ENCODE measurements around the gene SARDH. TPM values are rescaled to one million over a fixed set of nuclear protein-coding genes. Genes with fewer than 3 reads are reported as not detected.

Gene SARDH
- polyA plus RNA-seq, 1 donor from 2014 or later, result not detected

DNA sequence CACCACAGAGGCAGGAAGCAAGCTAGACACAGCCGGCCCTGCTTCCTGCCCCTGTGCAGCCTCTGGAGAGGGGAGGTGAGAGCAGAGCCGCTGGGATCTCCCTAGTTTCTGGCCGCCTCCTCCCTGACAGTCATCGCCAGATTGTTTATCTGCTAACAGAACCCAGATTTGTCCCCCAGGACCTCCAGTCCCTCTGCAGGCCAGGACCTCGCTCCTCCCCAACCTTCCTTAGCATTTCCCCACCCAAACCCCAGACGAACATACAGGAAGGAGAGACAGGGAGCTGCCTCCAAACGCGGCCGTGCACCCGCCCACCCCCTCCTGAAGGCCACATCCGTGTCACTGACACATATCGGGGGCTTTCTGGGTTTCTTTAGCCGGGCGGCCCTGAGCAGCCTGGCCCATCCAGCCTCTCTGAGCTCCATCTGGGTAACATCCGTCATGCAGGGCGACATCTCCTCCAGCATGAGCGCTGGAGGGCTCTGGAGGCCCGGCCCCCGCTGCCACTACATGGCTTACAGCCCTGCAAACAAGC, 54.5 kb downstream of the SARDH start:
- H2AFZ ChIP-seq (ENCODE audit: low read depth, low read length), result no peak overlapping the region
- H3K9ac ChIP-seq (ENCODE audit: low read length), result no peak overlapping the region

DNA sequence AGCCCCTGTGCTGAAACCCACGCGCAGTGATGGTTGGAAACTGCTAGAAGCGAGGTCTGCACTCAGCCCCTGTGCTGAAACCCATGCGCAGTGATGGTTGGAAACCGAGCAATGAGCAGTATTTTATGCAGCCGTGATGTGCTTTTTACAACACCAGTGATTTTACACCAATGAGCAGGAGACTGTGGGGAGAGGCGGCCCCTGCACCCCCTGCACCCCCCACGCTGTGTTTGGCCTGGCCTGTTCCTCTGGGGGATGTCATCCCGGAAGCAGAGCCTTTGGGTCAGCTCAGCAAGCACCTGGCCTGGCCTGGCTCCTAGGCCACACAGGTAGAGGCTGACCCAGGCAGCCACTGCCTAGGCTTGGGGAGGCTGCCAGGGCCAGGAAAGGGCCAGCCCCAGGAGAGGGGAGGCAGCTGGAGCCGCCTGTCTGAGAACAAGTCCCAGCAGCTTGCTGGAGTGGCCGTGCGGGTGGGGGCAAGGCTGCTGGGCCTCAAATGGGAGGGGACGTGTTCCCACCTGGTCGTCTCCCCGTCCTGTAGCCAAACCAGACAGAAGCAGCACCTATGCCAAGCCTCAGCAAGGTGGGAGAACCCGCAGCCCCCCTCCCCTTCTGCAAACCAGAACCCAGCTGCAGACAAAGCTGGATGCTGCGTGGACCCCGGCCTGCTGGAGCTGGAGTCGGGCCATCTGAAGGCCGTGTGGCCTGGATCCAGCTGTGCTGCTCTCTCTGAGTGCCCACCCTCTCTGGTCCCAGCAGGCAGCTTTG, 55.1 kb downstream of the SARDH start:
- TF ChIP-seq, protein P1, sequence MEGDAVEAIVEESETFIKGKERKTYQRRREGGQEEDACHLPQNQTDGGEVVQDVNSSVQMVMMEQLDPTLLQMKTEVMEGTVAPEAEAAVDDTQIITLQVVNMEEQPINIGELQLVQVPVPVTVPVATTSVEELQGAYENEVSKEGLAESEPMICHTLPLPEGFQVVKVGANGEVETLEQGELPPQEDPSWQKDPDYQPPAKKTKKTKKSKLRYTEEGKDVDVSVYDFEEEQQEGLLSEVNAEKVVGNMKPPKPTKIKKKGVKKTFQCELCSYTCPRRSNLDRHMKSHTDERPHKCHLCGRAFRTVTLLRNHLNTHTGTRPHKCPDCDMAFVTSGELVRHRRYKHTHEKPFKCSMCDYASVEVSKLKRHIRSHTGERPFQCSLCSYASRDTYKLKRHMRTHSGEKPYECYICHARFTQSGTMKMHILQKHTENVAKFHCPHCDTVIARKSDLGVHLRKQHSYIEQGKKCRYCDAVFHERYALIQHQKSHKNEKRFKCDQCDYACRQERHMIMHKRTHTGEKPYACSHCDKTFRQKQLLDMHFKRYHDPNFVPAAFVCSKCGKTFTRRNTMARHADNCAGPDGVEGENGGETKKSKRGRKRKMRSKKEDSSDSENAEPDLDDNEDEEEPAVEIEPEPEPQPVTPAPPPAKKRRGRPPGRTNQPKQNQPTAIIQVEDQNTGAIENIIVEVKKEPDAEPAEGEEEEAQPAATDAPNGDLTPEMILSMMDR (IDR thresholded peaks at IDR 0.05; ENCODE audit: poor library complexity, severe bottlenecking), result no peak
- TF ChIP-seq MXI1 (conservative IDR thresholded peaks at IDR 0.05; ENCODE audit: poor library complexity, severe bottlenecking) (no peak), EP300 (conservative IDR thresholded peaks at IDR 0.05; ENCODE audit: poor library complexity, severe bottlenecking) (no peak), SMC3 (conservative IDR thresholded peaks at IDR 0.05; ENCODE audit: poor library complexity) (no peak), POLR2AphosphoS5 (IDR thresholded peaks at IDR 0.05) (no peak)
- TF ChIP-seq, protein P2, sequence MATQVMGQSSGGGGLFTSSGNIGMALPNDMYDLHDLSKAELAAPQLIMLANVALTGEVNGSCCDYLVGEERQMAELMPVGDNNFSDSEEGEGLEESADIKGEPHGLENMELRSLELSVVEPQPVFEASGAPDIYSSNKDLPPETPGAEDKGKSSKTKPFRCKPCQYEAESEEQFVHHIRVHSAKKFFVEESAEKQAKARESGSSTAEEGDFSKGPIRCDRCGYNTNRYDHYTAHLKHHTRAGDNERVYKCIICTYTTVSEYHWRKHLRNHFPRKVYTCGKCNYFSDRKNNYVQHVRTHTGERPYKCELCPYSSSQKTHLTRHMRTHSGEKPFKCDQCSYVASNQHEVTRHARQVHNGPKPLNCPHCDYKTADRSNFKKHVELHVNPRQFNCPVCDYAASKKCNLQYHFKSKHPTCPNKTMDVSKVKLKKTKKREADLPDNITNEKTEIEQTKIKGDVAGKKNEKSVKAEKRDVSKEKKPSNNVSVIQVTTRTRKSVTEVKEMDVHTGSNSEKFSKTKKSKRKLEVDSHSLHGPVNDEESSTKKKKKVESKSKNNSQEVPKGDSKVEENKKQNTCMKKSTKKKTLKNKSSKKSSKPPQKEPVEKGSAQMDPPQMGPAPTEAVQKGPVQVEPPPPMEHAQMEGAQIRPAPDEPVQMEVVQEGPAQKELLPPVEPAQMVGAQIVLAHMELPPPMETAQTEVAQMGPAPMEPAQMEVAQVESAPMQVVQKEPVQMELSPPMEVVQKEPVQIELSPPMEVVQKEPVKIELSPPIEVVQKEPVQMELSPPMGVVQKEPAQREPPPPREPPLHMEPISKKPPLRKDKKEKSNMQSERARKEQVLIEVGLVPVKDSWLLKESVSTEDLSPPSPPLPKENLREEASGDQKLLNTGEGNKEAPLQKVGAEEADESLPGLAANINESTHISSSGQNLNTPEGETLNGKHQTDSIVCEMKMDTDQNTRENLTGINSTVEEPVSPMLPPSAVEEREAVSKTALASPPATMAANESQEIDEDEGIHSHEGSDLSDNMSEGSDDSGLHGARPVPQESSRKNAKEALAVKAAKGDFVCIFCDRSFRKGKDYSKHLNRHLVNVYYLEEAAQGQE (IDR thresholded peaks at IDR 0.05; ENCODE audit: borderline replicate concordance), result no peak
- no peaks in the 10 kb centered on the region for H4K20me1 ChIP-seq (ENCODE audit: insufficient read depth)
- no peaks in the 10 kb centered on the region for H3K9me3 ChIP-seq (ENCODE audit: low read length)
- H3K27ac ChIP-seq (ENCODE audit: low read length), result no peak overlapping the region
- H3K9ac ChIP-seq (ENCODE audit: low read length), result no peak overlapping the region
- H3F3A ChIP-seq (ENCODE audit: insufficient read depth, low read length, poor library complexity, severe bottlenecking), result no peaks in the 10 kb centered on the region
- no peak overlapping the region for H2AFZ ChIP-seq (ENCODE audit: low read depth, low read length)
- H3K4me3 ChIP-seq (ENCODE audit: low read length), result no peak overlapping the region
- no peaks in the 10 kb centered on the region for H3K27me3 ChIP-seq (ENCODE audit: insufficient read depth, low read depth, low read length)
- H3K4me2 ChIP-seq (ENCODE audit: low read length), result no peak overlapping the region
- no peaks in the 10 kb centered on the region for H3K36me3 ChIP-seq (ENCODE audit: insufficient read depth, low read length)
- H3K79me2 ChIP-seq (replicated peaks; ENCODE audit: insufficient read depth, low read length), result no peaks in the 10 kb centered on the region
- no peaks in the 10 kb centered on the region for H3K9me2 ChIP-seq (ENCODE audit: insufficient read depth, low read length)

More for the DNA sequence above, 54.5 kb downstream of the SARDH start:
- no peaks in the 10 kb centered on the region for H3K9me3 ChIP-seq (ENCODE audit: low read length)
- no peak overlapping the region for H3K27ac ChIP-seq (ENCODE audit: low read length)
- H3K4me3 ChIP-seq (ENCODE audit: low read length), result no peak overlapping the region
- TF ChIP-seq TAF1 (IDR thresholded peaks at IDR 0.05; ENCODE audit: low read depth) (no peak), EZH2 (IDR thresholded peaks at IDR 0.05; ENCODE audit: borderline replicate concordance, insufficient read depth, low read length, poor library complexity, severe bottlenecking) (no peak), EP300 (conservative IDR thresholded peaks at IDR 0.05; ENCODE audit: poor library complexity, severe bottlenecking) (no peak), MXI1 (conservative IDR thresholded peaks at IDR 0.05; ENCODE audit: poor library complexity, severe bottlenecking) (no peak), SMC3 (conservative IDR thresholded peaks at IDR 0.05; ENCODE audit: poor library complexity) (no peak), RAD21 (conservative IDR thresholded peaks at IDR 0.05) (no peak), POLR2AphosphoS5 (IDR thresholded peaks at IDR 0.05) (no peak)
- TF ChIP-seq, protein P2 (IDR thresholded peaks at IDR 0.05; ENCODE audit: borderline replicate concordance), result no peak
- TF ChIP-seq, protein P1 (IDR thresholded peaks at IDR 0.05; ENCODE audit: poor library complexity, severe bottlenecking), result no peak
- no peaks in the 10 kb centered on the region for H3F3A ChIP-seq (ENCODE audit: insufficient read depth, low read length, poor library complexity, severe bottlenecking)
- H3K9me2 ChIP-seq (ENCODE audit: insufficient read depth, low read length), result no peaks in the 10 kb centered on the region
- H4K20me1 ChIP-seq (ENCODE audit: insufficient read depth), result no peaks in the 10 kb centered on the region
- H3K36me3 ChIP-seq (ENCODE audit: insufficient read depth, low read length), result no peaks in the 10 kb centered on the region
- H3K27me3 ChIP-seq (ENCODE audit: insufficient read depth, low read depth, low read length), result no peaks in the 10 kb centered on the region
- no peak overlapping the region for H3K4me2 ChIP-seq (ENCODE audit: low read length)
- H3K79me2 ChIP-seq (replicated peaks; ENCODE audit: insufficient read depth, low read length), result no peaks in the 10 kb centered on the region

Data from neural cell (in vitro differentiated cells).